Measurements from ENCODE around the gene SLC1A3. TPM values are rescaled to one million over a fixed set of nuclear protein-coding genes. Genes with fewer than 3 reads are reported as not detected.

The SLC1A3 gene
- total RNA-seq, 4 donors from 2014 or later: 2.3 to 15.8 (median 9.9) TPM

GRCh38 chr5:36631620-36632362, 25.4 kb downstream of the SLC1A3 start:
- Histone ChIP-seq H3K4me1 (no peaks in the 10 kb centered on the region), H3K9me3 (no peaks in the 10 kb centered on the region), H3K4me3 (no peak overlapping the region), H3K27ac (no peak overlapping the region), H3K27me3 (no peaks in the 10 kb centered on the region), H3K36me3 (no peaks in the 10 kb centered on the region)
- intact Hi-C loops (cut with DNase I; ENCODE audit: low total_unique reads): no loop called here
- DNase-seq: no peak
- TF ChIP-seq POLR2A (IDR thresholded peaks at IDR 0.05) (no peak), CTCF (IDR thresholded peaks at IDR 0.05) (no peak)

GRCh38 chr5:36632363-36632664, 25.9 kb downstream of the SLC1A3 start:
- TF ChIP-seq CTCF (IDR thresholded peaks at IDR 0.05): no peak
- no peak for TF ChIP-seq POLR2A (IDR thresholded peaks at IDR 0.05)
- Histone ChIP-seq H3K36me3 (no peaks in the 10 kb centered on the region), H3K4me3 (no peak overlapping the region), H3K9me3 (no peaks in the 10 kb centered on the region), H3K4me1 (no peaks in the 10 kb centered on the region), H3K27me3 (no peaks in the 10 kb centered on the region), H3K27ac (no peak overlapping the region)
- intact Hi-C loops (cut with DNase I; ENCODE audit: low total_unique reads): no loop called here
- DNase-seq: no peak

GRCh38 chr5:36635721-36636390, 29.4 kb downstream of the SLC1A3 start:
- no peak overlapping the region for H3K27ac ChIP-seq
- H3K27me3 ChIP-seq: no peaks in the 10 kb centered on the region
- TF ChIP-seq POLR2A (IDR thresholded peaks at IDR 0.05): no peak
- no peak for TF ChIP-seq CTCF (IDR thresholded peaks at IDR 0.05)
- DNase-seq: no peak
- H3K4me1 ChIP-seq: no peaks in the 10 kb centered on the region
- H3K36me3 ChIP-seq: no peaks in the 10 kb centered on the region
- H3K4me3 ChIP-seq: no peak overlapping the region
- intact Hi-C loops (cut with DNase I; ENCODE audit: low total_unique reads): no loop called here
- no peaks in the 10 kb centered on the region for H3K9me3 ChIP-seq

- no peaks in the 10 kb centered on the region for H3K36me3 ChIP-seq
- H3K27ac ChIP-seq: no peak overlapping the region
- intact Hi-C loops (cut with DNase I; ENCODE audit: low total_unique reads): no loop called here
- no peaks in the 10 kb centered on the region for H3K27me3 ChIP-seq
- H3K4me1 ChIP-seq: no peaks in the 10 kb centered on the region
- DNase-seq: no peak
- H3K9me3 ChIP-seq: no peaks in the 10 kb centered on the region
- H3K4me3 ChIP-seq: no peak overlapping the region
- TF ChIP-seq CTCF (IDR thresholded peaks at IDR 0.05) (no peak), POLR2A (IDR thresholded peaks at IDR 0.05) (no peak)
Observed at GRCh38 chr5:36637101-36637500, 30.7 kb downstream of the SLC1A3 start.

- H3K27me3 ChIP-seq: no peaks in the 10 kb centered on the region
- no peak overlapping the region for H3K27ac ChIP-seq
- H3K4me3 ChIP-seq: no peak overlapping the region
- no peaks in the 10 kb centered on the region for H3K36me3 ChIP-seq
- DNase-seq: no peak
- H3K4me1 ChIP-seq: no peaks in the 10 kb centered on the region
- intact Hi-C loops (cut with DNase I; ENCODE audit: low total_unique reads): no loop called here
- TF ChIP-seq CTCF (IDR thresholded peaks at IDR 0.05) (no peak), POLR2A (IDR thresholded peaks at IDR 0.05) (no peak)
- no peaks in the 10 kb centered on the region for H3K9me3 ChIP-seq
Observed at GRCh38 chr5:36637516-36637915, 31.1 kb downstream of the SLC1A3 start.

Data from uterus (tissue), 4 donors.